Kasumi-1 (cell line): ENCODE data around the gene C5orf46.
A peak's percentile ranks its signal among the peaks of the same experiment; 100 is the strongest.
"Not testable (repeated sequence)": the region's sequence is repeated elsewhere in the genome, so short reads cannot be mapped to it uniquely, and the experiment has no call there.

Source experiments
- DNase-seq, 2 experiments: peaks; one replicate each; lab custom pipeline; 2025; lab: John Stamatoyannopoulos, UW

The C5orf46 gene

DNA sequence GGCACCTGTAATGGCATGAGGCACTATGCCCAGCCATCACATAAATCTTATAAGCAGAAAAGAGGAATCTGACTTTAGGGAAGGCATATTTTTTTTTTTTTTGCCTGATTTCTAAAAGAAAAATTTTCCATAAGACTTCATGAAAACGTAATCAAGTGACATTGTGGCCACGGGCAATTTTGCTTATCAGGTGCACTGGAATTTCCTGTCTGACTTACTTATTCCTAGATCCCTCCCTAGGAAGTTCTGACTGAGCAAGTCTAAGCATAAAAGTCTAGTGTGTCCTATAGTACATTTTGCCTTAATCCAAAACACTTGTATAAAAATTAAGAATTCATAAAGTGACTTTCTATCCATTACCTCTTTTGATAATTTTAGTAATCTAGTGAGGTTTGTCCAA is 12.5 kb downstream of the C5orf46 start:
- no peak for DNase-seq

DNA sequence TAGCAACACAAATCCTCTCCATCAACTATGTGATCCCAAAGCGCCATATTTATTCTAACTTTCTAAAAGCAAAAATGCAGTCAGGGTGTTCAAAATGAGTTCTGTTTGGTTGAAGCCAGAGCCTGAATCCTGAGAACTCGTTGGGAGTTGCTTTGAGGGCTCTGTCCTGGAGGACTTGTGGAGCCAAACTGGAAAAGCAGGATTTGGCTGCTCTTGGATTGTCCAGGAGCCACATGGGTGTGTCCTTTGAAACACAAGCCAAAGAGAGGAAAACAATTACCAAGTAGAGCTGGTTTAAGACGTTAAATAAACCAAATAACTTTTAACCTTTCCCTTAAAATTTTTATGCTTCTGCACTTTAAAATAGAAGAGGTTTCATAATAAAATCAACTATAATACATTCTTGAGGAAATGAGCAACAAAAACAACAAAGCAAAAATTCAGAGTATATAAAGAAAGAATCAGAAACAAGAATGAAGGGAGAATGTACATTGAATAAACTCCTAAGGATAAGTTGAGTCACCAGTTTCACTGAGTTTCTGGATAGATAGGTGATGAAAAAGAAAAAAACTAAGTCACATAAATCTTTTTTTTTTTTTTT is 13.5 kb downstream of the C5orf46 start:
- no peak for DNase-seq

DNA sequence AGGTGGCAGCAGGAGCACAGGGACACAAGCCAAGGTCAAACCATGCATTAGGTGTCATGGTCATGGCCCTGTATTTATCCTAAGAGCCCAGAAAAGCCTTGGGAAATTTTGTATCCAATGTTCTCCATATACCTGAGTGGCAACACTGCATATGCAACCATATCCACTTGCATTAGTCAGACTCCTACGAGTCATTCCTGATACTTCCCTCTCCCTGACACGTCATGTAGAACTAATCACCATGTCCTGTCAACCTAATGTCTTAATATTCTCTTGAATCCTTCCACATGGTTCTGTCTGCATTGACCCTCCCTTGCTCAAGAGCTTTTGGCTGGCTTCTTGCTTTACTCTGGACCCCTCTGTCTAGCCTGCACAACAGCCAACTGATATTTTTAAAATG is 18.4 kb downstream of the C5orf46 start:
- no peak for DNase-seq

DNA sequence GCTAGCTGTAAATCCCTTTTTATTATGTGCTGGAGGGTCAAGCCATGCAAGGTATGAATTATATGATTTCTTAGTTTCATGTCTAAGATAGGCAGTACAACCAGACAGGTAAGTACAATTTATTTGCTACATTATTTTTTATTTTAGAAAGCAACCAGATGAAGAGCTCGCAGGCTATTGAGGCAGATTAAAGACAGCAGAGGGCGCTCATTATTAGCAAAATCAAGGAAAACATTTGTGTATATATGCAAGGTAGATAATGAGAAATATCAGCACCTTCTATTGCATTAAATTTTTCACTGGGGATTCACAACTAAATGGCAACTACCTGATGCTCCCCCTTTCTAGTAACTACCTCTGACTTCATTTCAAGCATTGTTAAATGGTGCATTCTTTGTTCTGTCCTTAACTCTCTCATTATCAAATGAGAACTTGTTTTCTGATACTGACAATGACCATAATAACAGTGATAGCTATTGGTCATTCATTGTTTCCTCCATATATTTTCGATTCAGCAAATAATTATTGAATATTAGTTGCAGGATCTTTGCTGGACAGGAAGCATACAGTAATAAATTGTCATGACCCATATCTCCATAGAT is 19.2 kb downstream of the C5orf46 start:
- peak; percentile 68 to 78 for DNase-seq

DNA sequence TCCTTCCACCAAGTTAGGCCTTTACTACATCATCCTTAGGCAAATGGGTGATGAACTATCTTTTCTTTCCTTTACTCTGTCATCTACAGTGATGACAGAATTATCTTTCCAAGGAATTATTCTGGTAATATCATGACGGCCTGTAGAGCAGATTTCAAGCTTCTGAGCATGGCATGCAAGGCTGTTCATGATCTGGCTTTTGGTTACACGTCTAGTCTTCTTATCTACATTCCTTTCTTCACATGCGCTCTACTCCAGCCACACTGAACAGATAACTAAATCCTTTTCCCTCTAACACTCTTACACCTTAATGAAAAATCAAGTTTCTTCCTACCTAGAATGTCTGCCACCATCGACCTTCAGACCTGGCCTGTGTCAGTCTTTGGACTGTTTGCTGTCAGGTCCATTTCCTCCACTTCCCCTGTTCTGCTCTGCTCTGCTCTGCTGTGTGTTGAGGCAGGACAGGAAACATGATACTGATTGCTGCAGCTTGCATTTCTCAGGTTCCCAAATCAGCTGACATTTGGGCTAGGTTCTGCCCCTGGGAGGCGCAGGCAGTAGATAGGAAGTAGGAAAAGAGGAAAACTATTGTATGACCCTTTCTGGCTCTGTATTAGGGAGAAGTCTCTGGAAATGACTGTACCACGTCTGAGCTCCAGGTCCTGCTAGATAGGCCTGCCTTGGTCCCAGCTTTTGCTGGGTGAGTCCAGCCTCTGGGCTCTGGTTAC is 23.6 kb downstream of the C5orf46 start:
- DNase-seq, result no peak

DNA sequence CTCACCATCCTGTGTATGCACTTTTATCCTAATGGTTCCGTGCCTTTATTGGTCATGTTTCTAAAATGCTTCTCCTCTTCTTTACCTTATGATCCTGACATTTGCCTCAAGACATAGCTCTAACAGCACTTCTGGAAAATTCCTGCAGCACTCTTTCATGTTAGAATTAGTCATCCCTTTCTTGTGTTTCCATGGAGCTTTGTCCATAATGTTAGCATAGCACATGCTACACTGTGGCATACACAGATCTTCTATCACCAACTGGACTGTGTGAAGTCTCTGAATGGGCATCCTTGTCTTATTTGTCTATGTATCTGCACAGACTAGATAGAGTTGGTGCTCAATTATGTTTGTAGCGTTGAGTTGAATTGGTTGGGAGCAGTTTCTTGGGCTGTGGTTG is 25.9 kb downstream of the C5orf46 start:
- no peak for DNase-seq

DNA sequence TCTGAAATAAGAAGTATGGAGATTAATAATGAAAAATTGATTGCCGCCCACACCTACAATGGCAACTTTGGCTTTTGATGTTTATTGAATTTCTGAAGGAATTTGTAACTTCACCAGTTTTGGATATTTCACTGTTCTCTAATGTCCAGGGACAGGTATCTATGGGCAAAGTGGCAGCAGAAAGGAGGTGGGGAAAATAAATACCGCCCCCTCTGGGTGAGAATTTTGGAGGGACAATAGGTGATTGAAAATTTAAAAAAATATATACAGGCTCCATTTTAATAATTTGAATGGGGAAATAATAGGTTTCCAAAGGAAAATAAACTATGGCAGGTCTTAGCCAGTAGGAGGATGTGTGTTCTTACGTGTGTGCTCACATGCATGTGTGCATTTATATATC is 26.6 kb downstream of the C5orf46 start:
- no peak for DNase-seq

DNA sequence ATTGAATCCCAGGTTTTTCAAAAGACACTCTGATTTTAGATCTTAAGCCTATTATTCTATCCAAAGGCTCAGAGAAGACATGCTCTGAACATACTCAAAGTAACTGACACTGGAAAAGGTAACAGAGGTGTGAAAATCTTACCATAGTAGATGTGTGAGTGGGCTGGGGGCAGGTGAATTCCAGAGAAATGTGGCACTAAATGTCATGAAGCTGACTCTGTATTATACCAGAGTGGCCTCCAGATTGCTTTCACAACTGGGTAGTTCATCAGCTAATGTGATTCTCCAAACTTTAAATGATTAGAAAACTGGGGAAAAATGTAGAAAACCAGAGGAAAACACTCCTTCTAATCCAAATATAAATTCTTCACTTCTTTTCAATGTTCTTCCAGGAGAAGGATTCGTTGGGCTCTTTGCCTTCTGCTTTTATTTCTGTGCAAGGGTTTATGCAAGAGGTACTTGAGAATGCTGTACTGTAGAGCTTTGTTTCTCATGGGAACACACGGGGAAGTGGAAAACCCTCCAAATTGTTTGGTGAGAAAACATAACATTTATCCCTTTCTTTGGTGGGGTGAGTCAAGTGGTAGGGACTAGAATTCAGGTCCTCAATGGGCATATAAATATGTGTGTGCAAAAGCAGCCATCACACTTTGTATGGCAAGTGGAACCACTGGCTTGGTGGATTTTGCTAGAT is 28.1 kb downstream of the C5orf46 start, which contains the start of gene SCGB3A2:
TSS of gene SCGB3A2 (plus strand) at position 646 of the 694 bp plus-strand sequence. CDS start 93 bp downstream, outside the sequence.
- no peak for DNase-seq

DNA sequence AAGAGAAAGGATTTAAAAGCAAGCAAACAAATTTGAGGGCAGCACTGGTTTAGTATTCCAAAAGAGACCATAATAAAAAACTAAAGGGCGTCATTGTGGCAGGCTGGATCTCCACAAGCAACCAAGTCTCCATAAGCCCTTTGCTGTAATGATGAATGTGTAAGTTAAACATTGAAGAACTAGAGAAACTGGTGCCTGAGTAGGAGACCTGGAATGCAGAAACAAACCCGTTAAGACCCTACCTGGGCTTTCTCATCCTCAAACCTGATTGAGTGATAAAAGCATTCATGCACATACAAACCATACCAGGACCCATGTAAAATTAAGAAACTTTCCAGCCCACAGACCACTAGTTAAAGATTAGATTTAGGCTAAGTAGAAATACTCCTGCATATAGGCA is 29.7 kb downstream of the C5orf46 start:
- no peak for DNase-seq

DNA sequence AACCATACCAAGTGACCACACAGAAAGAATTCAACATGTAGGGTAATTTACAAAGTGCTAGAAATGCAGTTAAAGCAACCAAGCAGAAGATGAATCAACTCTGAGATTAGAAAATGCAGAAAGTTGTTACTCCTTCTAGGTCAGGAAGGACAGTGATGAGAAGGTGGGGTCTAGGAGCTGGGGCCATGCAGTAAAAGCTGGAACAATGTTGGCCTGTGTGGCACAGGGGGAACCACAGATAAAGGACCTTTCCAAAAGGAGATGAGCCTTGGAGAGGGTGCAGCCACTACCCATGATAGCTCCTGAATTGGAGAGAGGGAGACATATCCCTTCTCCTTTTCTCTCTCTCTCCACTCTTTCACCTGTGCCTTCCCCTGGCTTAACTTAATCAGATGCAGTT is 30.2 kb downstream of the C5orf46 start:
- DNase-seq, result no peak

DNA sequence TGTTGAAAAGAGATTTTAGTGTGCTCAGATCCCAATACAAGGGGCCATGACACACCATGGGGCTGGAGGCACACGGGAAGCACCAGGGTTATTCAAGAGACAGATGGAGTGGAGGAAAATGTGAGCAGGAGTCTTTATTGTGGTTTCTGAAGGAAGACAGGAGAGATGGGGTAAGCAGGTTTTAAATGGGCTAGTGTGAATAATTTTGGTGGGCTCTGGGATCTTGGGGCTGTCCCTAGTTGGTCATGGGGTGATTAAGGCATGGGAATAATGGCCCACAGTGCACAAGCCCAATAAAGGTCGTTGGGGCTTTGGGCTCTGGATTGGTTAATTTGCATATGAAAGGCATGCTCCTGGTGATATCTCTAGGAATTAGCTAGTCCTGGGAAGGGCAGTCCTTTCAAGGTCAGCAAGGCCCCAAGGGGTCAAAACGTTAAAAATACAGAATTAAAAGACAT is 31.4 kb downstream of the C5orf46 start:
- DNase-seq, result no peak

DNA sequence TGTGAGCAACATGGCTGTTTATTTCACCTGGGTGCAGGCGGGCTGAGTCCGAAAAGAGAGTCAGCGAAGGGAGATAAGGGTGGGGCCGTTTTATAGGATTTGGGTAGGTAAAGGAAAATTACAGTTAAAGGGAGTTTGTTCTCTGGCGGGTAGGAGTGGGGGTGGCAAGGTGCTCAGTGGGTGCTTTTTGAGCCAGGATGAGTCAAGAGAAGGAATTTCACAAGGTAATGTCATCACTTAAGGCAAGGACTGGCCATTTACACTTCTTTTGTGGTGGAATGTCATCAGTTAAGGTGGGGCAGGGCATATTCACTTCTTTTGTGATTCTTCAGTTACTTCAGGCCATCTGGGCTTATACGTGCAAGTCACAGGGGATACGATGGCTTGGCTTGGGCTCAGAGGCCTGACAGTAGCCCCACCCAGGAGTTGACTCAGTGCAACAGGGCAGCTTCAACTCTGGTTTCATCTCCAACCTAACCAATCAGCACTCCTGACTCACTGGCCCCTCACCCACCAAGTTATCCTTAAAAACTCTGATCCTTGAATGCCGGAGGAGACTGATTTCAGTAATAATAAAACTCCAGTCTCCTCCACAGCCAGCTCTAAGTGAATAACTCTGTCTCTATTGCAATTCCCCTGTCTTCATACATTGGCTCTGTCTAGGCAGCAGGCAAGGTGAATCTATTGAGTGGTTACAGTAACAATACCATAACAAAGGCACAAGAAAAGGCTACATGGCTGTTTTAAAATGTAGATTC is 32.0 kb downstream of the C5orf46 start:
- DNase-seq, result not testable (repeated sequence)

DNA sequence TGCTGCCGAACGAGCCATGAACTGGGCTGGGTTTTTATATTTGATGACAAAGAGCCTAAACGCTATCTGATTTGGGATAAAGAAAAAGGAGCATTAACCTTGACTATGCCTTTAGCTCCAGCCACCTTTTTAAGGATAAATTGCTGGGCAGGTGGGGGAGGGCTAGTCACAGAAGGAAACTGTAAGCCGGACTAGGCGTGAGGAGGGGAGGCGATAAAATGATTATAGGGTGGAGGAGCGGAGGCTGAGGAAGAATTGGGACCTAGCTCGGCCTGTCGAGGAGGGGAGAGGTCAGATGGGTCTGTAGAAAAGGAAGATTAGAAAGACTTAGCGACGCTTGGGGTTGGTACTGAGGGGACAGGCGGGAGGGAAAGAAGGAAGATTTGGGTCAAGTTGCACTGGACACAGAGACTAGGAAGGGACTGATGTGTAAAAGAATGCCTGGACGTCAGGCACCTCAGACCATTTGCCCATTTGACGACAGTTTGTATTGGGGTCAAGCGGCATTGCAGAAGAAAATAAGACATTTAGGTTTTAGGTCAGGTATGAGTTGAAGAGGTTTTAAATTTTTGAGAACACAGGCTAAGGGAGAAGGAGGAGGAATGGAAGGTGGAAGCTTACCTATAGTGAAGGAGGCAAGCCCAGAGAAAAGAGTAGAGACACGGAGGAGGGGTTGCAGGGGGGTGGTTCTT is 33.4 kb downstream of the C5orf46 start:
- not testable (repeated sequence) for DNase-seq

DNA sequence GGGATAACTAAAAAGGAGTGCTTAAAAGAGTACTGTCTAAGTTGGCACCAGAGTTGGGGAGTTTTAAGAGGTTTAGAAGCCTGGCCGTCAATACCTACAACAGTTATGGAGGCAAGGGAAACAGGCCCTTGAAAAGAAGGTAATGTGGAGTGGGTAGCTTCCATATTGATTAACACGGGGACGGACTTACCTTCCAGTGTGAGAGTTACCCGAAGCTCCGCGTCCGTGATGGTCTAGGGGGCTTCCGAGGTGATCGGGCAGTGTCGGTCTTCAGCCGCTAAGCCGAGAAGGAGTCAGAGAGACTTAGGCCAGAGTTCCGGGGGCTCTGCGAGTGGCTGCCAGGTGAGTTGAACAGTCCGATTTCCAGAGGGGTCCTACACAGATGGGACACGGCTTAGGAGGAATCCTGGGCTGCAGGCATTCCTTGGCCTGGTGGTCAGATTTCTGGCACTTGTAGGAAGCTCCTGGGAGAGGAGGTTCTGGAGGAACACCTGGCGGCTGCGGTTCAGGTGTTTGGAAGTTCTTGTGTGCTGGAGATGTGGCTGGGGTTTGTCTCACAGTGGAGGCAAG is 34.3 kb downstream of the C5orf46 start:
- DNase-seq, result not testable (repeated sequence)

DNA sequence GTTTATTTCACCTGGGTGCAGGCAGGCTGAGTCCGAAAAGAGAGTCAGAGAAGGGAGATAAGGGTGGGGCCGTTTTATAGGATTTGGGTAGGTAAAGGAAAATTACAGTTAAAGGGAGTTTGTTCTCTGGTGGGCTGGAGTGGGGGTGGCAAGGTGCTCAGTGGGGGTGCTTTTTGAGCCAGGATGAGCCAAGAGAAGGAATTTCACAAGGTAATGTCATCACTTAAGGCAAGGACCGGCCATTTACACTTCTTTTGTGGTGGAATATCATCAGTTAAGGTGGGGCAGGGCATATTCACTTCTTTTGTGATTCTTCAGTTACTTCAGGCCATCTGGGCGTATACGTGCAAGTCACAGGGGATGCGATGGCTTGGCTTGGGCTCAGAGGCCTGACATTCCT is 36.4 kb downstream of the C5orf46 start:
- DNase-seq, result not testable (repeated sequence)

DNA sequence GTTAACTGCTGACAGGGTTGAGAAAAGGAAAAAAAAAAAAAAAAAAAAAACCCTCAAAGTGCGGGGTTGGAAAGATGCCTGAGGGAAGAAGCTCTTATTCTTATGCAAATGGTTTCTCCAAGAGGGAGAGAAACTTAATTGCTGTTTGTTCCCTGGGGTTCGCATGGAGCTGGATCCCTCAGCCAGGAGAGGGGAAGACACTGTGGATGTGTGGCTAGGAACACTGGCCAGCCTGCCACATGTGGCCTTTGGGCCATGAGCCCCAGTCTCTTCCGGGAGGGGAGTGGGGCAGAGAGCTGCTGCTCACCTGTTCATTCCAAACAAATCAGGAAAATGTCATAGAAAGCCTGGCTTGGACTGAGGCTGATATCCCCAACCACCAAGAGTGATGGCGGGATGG is 37.2 kb downstream of the C5orf46 start:
- no peak for DNase-seq

DNA sequence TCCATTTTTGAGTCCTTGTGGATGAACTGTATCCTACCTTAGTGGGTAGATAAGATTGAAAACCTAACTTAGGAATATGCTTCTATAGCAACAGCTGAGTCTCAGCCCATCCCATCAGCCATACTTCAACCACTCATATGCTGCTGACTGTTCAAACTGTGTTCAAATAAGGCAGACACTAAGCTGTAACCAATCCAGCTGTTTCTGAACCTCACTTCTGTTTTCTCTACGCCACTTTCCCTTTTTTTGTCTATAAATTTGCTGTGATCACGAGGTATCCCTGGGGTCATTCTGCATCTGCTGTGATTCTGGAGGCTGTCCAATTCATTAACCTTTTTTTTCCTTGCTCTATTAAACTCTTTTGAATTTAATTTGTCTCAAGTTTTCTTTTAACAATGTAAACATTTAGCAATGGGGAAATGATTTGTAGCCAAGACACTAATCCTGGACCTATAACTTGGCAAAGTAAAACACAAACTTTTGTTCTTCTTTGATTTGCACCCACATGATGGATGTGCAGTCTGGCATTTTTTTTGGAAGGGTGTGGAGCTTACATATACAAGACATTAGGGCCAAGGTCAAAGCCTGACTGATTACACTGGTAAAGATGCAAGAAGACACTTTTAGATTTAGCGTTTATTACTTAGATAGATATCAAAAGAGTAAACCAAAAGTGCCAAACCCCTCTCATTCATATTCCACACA is 42.7 kb downstream of the C5orf46 start:
- no peak for DNase-seq

DNA sequence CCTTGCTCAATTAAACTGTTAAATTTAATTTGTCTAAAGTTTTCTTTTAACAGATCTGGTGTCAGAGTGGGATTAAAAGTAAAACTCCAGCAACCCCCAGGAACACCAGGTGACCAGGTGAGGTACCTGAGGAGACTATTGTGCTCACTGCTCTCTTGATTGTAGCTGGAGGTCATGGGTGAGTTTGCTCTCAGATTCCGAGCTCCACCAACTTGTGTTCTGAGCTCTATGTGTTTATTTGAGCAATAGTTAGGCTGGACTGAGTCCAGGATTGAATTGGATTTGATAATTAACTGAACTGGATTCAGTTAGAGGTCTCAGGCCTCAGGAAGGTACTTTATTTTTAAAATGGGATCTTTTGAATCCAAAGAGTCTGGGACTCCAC is 45.7 kb downstream of the C5orf46 start:
- no peak for DNase-seq

DNA sequence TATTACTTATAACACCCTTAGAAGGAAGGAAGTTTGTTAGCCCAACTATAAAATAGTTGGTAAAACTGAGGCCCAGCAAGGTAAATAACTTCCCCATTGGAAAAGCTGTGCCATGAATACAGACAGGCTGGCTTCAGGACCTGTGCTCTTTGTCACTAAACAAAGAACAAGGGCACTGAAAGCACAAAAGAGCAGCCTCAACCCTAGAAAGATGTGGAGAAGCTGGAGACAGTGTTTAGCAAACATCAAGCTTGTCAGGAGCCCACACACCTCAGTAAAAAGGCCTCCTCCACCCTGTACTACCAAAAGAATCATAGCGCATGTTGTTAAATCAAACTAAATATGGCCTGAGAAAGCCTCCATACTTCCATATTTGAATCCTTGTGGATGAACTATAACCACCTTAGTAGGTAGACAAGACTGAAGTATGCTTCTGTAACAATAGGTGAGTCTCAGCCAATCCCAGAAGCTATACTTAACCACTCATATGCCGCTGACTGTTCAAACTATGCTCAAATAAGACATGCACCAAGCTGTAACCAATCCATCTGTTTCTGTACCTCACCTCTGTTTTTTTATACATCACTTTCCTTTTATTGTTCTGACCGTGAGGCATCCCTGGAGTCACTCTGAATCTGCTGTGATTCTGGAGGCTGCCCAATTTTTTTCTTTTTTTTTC is 46.2 kb downstream of the C5orf46 start:
- no peak for DNase-seq

DNA sequence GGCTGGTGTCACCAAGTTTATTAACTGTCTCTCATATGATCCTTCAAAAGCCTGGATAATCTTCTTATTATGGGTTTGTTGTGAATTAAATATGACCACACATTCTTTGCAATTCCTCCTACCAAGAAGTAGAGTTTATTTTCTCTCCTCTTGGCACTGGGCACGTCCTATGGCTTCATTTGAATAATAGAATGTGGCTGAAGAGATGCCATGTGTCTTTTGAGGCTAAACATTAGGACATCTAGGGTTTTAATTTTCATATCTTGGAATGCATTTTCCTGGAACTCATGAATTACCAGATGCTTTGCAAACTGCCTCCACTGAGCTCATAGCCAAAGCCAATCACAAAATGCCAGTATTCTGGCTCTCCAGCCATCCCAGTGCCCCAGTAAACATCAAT is 47.8 kb downstream of the C5orf46 start:
- no peak for DNase-seq
